HG02884 (cell line): Measurements from ENCODE around the gene NUP50.

Experiments used
- ATAC-seq: cut with Tn5 transposase; IDR thresholded peaks from one replicate; pipeline ENCODE4 v1.9.1; 2021; ENCODE audit warnings: mild to moderate bottlenecking, moderate library complexity; ENCODE audit not compliant: unreplicated experiment

Gene NUP50, protein sequence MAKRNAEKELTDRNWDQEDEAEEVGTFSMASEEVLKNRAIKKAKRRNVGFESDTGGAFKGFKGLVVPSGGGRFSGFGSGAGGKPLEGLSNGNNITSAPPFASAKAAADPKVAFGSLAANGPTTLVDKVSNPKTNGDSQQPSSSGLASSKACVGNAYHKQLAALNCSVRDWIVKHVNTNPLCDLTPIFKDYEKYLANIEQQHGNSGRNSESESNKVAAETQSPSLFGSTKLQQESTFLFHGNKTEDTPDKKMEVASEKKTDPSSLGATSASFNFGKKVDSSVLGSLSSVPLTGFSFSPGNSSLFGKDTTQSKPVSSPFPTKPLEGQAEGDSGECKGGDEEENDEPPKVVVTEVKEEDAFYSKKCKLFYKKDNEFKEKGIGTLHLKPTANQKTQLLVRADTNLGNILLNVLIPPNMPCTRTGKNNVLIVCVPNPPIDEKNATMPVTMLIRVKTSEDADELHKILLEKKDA

DNA sequence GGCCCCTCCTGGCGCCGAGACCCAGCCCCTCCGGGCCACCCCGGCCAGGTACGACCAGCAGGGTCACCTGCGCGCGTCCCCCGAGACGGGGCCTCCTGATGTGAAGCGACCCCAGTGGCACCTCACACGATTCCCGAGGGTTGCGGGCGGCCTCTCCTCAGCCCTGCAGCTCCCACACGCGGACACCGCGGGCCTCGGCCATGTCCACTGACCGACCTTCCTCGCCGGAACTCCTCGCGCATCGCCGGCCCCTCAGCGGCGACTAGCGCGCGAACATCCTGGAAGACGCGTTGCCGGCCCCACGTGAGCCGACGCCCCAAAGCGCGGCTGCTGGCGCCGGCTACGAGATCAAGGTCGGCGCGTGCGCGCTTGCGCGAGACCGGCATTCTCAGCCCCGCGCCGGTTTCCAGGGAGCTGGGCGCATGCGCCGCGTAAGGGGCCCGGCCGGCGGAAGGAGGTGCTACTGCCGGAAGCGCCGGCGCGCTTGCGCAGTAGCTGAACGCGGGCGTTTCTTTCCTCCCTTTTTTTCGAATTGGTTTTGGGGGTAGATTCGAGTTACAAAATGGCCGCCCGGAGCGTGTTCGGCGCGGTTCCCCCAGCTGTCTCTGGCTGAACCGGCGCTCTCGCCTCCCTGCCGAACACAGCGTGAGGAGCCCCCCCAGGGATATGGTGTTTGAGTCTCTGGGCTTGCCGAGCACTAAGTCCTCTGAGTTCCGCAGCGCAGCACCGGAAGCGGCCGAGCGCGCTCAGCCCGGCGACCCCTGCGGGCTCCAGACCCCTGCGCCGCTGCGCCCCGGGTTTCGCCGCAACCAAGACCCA, at the start of gene NUP50:
TSS of gene NUP50 (plus strand) at position 475 of the 819 bp plus-strand sequence. CDS start 4,253 bp downstream, outside the sequence.
- ATAC-seq: peak; percentile 82

DNA sequence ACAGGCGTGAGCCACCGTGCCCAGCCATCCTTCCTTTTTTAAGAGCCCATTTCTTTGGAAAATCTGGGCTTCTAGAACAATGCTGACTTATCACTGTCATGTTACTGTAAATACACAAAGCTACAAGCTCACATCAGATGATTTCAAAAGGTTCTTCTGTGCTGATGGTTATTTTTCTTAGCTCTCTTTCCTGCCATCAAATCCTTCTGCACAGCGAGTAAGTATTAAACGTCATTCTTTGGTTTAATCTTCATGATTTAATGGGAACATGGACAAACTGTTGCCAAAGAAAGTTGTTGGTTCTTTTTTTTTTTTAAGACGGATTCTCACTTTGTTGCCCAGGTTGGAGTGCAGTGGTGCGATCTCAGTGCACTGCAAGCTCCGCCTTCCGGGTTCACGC, 43.3 kb upstream of the NUP50 start:
- ATAC-seq: no peak

DNA sequence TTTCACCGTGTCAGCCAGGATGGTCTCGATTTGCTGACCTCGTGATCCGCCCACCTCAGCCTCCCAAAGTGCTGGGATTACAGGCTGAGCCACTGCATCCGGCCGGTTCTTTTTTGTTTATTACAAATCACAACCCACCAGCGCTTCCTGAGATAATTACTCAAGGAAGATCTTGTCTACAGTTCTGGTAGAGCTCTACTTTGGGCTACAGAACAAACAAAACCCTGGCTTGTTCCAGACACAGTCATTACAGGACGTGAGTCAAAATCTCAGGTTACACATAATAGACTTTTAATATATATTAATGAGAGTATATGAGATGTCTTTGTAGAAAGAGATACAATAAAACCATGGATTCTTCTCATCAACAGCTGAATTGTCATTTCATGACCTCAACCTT, 42.8 kb upstream of the NUP50 start:
- ATAC-seq: no peak

DNA sequence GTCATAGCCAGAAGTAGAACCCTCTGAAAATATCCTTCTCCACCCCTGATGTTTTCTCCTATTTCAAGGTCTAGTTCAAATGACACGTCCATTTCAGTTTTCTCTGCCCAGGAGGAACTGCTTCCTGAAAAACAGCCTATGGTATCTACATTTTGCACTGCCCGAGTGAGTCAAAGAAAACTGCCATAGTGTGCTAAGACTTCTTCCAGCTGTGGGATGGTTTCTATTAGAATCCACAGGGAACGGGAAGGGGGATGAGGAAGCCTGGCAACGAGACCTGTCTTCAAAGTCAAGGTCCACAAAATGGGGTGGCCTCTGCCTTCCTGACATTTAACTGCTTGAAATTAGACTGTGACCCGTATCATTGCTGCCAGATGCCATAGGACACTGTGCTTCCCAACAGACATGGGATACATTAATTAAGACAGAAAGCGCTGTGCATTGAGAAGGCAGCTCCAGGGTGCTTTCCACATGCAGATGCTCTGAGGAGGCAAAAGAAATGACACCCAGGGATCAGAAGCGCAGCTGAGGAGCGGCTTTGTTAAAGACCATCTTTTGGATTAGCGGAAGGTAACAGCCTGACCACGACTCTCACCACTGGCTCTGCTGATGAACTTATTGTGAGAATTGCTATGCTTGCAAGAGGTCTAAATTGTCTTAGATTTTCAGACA, 39.4 kb upstream of the NUP50 start:
- no peak for ATAC-seq

DNA sequence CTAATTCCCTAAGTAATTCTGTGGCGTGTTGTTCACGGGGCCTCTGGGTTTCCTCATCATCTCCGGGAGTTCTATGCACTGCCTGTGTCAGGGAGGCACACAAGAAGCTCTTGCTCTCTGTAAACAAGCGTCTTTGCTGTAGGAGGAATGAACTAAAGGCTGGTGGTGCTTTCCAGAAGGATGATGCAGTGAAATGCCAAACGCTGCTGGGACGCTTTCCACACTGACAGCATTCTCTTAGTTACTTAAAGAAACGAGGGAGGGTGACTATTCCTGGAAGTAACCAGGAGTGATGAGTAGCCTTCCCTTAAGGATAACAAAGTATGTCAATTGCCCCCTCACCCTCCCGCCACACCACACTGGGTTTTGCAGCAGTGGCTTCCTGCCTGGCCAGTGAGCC, 38.5 kb upstream of the NUP50 start:
- no peak for ATAC-seq

DNA sequence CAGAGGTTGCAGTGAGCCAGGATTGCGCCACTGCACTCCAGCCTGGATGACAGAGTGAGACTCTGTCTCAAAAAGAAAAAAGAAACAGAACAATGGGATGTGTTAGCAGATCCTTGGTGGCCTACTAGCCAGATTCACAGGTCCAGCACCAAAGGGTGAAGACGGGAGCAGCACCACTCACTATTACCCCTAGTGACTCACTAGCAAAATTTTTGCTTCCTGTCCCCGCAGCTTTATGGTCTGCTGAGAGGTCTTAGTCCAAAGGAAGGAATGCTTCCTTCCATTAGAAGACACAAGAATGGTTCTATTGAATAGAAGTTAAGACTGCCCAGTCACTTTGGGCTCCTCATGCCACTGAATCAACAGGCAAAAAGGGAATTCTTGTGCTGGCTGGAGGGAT, 35.9 kb upstream of the NUP50 start:
- no peak for ATAC-seq

DNA sequence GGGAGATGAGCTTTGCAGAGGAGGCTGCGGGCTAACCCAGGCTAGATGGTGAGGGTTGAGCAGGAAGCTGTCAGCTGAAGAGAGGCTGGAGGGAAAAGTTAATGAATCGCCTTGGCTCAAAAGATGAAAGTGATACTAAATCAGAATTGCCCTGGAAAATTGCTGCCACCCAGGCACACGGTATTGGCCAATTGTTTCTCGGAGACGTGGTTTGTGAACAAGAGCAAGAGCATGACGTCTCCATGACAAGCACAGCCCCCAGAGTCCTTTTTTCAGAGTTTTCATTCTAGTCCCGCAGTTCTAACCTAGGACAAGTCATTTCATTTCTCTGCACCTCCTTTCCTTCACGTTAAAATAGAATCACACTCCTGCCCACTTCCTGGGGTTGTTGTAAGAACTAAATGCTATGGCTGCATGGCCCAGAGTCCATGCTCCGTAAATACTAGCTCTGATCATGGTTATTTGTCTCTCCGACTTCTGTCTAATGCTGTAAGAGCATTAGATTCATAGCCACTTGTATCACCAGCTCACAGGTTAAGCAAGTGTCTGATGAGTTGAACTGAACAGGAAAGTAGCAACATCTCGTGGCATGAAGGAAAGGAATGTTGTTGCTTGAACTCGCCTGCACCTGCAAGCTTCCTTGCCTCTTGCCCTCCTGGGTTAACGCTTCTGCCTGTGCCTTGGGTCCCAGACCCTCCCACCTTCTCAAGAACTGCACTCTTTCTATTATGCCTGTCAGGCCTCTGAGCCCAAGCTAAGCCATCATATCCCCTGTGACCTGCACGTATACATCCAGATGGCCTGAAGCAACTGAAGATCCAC, 33.8 kb upstream of the NUP50 start:
- ATAC-seq: no peak

DNA sequence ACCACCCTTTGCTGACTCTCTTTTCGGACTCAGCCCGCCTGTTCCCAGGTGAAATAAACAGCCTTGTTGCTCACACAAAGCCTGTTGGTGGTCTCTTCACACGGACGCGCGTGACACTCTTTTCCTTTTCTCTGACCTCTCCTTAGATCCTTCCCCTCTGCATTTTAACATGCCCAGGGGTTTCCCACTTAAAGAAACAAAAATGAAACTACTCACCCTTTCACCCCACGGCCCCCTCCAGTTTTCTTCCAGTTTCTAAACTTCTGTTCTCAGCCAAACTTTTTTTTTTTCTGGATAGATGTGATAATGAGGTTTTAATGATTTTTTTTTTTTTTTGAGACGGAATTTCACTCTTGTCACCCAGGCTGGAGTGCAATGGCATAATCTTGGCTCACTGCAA, 32.8 kb upstream of the NUP50 start:
- no peak for ATAC-seq

DNA sequence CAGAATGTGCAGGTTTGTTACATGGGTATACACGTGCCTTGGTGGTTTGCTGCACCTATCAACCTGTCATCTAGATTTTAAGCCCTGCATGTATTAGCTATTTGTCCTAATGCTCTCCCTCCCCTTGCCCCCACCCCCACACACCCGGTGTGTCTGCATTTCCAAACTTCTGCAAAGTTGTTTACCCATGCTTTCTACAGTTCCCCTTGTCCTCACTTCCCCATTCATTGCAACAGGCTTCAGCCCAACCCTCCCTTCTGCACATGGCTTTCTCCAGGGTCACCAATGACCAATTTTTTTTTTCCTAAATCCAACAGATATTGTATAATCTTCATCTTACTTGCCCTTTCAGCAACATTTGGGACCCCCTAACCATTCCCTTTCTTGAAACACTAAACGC, 32.0 kb upstream of the NUP50 start:
- no peak for ATAC-seq

DNA sequence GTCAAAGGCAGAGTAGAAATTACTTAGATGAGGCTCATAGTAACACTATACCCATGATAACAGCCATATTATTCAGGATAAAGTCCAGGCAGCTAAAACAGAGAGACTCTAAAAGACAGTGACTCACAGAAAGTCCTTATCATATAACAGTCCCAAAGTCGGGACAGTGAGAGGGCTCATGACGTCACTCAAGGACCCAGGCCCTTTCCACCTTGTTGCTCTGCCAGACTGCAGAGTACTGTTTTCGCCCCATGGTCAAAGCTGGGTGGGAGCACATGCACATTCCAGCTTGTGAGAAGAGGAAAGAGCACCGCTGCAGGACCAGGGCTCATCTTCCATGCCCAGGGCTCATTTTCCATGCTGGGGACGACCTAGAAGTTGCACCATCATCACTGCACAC, 29.4 kb upstream of the NUP50 start:
- ATAC-seq: no peak

DNA sequence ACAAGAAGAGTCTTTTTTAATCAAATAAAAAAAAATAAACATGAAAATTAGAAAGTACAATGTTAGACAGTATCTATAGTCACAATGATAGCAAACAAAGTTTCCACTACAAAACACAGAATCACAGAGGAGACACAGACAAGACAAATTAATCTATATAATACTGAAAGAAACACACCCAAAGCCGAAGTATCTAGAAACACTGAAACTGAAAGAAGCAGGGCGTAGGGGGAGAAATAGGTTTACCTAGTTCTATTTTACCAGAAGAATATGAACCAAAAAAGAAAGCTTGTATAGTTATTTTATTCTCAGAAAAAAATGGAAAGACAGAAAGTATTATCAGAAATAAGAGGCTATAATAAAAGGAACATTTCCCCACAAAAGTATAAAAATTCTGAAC, 27.1 kb upstream of the NUP50 start:
- ATAC-seq: no peak

DNA sequence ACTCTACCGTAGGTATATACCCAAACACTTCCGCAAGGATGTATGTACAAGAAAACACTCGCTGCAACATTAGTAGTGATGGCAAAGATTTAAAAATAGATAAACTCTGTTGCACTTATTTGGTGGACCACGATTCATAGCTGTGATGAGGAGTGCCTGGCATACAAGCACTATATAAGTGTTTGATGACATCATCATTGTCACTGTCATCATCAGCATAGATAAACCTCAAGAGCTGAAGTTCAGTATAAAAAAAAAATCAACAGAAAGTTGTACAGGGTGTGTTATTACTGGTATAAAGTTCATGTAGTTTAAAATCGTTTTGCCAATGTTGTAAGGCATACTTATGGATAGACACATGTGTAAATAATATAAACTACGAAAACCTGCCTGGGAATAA, 24.0 kb upstream of the NUP50 start:
- ATAC-seq: no peak

DNA sequence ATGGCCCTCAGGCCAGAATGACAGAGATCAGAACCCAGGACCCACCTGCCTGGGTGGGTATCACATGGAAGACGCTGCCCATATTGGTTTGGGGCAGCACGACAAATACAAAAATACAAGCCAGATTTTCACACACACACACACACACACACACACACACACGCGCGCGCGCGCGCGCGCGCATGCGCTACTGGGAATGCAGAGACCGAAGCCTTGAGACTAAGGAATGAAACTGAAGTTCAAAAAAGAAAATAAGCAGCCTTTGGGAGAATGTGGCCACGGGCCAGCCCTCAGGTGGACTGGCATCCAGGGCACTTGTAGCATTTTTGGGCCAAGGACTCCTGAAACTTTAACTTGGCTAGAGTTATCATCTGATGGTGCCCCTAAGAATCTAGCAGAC, 21.3 kb upstream of the NUP50 start:
- no peak for ATAC-seq

DNA sequence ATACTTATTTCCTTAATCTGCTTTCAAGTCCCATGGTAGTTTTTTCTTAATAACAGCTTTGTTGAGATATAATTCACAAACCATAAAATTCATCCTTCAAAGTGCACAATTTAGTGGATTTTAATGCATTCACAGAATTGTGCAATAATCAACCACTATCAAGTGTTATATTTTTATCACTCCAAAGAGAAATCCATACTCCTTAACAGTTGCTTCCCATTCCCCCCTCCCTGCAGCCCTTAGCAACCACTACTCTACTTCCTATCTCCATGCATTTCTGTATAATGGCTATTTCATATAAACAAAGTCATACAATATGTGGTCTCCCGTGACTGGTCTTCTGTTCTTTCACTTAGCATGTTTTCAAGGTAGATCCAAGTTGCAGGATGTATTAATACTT, 18.8 kb upstream of the NUP50 start:
- no peak for ATAC-seq

DNA sequence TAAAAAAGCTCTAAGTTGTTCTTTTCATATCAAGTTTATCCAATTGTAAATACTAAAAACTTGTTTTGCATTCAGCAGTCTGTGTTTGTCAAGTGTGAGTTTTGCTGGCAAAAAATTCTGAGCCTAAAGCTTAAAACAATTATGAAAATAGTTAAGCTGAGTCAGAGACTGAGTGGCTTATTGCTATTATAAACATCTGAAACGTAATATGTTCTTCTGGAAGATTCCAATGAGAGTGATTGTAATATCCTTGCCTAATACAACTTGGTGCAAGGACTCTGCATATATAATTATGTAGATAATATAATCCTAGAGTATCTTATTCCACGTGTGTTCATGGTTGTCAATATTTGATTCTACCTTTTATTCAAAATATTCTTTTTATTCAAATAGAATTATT, 14.1 kb upstream of the NUP50 start:
- no peak for ATAC-seq

DNA sequence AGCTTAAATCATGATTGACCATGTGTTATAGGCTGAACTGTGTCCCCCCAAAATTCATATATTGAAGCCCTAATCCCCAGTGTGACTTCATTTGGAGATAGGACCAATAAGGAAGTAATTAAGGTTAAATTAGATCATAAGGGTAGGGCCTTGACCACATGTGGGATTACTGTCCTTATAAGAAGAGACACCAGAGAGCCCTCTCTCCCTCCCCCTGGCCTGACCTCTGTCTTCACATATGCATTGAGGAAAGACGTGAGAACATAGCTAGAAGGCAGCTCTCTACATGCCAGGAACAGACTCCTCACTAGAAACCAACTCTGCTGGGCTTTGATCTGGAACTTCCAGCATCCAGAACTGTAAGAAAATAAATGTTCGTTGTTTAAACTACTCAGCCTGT, 13.6 kb upstream of the NUP50 start:
- no peak for ATAC-seq

DNA sequence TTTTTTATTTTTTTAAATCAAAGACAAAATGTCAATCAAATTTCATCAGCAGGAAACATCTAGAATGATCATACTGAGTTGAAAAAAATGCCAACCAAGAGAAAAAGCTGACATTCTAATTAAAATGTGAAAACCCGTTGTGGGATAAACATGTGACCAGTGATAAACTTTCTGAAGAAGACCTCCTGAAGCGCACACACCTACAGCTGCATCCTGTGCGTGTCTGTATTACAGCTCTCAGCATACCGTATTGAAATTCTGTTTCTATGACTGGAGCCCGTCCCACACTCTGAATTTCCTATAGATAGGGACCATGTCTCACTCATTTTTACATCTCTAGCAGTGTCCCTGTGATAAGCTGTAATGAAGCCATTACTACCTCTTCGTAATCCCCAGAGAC, 12.2 kb upstream of the NUP50 start:
- no peak for ATAC-seq

DNA sequence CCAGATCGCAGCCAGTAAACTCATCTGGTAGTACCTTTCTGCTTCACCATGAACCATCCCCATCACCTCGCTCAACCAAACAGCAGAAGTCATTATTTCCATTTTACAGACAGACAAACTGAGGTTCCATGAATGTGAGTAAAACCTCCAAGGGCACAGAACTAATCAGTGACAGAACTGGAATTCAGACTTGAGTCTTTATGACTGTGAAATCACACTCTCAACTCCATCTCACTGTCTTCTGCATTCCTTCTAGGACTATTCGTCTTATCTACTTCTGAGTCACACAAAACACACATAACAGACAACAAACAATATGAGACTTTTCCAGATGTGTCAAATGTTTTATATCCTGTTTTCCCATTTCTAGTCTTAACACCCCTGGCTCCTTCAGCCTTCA, 9.3 kb upstream of the NUP50 start:
- no peak for ATAC-seq

DNA sequence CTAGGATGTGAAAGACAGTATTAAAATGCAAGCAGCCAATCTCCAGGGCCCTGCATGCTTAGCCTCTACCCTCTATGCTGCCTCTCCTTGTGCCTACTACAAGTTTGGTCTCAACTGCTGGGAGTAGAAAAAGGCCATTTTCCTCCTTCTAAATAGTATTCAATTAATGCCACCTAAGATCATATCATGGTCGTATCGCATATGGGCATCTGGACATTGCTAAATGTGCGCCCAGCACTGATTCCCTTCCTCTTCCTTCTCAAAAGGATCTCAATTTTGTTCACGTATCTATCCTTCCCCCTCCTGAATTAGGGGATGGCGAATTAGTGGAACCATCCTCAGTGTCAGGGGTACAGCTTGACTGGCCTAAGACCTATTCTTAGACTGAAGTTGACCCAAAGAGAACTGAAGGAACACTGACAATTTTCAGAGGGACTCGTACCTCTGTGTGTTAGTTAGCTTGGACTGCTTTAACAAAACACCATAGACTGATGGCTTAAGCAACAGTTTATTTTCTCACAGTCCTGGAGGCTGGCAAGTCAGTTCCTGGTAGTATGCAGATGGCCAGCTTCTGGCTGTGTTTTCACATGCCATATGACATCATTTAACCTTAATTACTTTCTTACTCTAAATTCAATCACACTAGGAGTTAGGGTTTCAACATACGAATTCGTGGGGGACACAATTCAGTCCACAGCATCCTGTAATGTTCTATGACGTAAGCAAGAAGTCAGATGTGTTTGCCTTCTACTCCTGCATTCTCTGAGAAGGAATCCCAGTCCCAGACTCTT, 8.5 kb upstream of the NUP50 start:
- no peak for ATAC-seq

DNA sequence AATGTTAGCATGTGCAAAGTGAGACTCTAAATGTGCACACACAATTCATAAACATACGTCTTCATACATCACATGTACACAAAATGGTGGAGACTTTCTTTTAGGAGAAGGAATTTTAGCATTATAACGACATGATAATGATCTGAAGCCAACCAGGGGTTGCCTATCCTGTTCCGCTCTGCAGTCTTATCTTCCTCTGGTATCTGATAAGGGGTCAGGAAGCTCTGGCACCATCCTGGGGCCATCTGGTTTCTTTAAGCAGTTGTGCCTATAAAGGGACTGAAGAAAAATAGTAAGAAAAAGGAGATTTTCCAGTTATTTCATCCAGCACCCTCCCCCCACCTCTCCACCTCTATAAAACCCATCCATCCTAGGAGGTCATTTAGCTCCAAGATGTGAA, 5.8 kb upstream of the NUP50 start:
- ATAC-seq: no peak
